Stimulated activated CD4-positive, alpha-beta T cell treated with anti-CD3 and anti-CD28 coated beads, Interleukin-1b, Interleukin-23, amount 100 ng/mL, for 24 hours (primary cell): Measurements from ENCODE around the gene MAT1A.

Experiments
- DNase-seq, 4 experiments: peaks; one replicate each; pipeline ENCODE4 v3.0.0-alpha.2; 2020; ENCODE audit warnings: low read depth in 4 of 4, low spot score in 1 of 4

Gene MAT1A

GRCh38 chr10:80283119-80283518 lies 6.3 kb downstream of the MAT1A start:
- DNase-seq = no peak

DNA sequence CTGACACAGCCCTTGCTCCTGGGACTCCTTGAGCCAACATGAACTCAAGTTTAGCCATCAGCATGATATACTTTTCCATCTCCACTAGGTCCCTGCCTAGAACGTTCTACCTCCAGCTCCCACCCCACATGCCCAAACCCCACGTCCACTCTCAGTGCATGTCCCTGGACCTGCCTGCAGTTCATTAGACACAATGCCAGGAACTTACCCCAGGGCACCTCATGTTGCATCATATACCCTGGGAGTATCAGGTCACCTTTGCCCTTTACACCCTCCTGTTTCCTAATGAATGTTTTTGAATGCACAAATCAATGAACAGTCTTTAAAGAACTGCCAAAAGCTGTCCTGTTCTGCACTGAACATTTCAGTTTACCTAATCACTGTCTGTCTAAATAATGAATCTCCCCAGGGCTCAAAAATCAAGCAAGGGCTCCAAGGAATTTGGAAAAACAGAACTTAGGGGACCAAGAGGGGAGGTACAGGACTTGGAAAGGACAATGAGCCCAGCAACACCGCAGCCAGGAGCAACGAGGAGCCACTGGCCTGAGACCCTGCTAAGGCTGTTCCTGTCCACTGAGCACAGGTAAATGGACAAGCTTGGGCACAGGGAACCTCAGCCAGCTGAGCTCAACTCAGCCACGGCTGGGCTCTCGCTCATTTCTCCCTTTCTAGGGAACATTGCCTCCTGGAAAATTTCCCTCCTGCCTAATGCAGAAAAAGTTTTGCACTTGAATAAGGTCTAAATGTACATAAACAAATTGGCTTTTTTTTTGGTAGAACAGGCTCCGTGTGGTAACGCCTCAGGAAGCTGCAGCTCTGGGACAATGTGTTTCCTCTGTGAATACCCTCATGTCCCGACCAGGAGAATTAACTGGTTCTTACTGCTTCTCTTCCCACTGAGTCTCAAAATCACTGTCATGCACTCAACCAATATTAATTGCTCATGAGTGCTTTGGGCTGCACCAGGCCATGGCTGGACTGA lies 7.4 kb downstream of the MAT1A start:
- no peak for DNase-seq

DNA sequence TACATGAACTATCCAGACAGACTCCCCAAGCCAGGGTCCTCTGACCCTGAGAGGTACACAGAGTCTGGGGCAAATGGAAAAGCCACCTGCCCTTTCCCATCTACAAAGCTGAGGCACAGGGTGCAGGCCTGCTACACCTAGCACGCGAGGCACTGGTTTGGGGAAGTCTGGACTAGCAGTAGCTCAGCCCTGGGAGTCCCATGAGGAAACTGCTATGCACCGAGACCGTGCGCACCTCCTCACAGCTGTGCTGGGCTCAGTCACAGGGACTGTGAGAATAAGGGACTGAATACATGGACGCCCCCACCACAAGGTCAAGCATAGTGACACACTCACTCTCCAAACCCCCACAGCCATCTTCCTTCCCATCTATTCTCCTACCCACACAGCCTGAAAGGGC lies 8.2 kb downstream of the MAT1A start:
- DNase-seq = no peak

GRCh38 chr10:80280071-80280800 lies 9.2 kb downstream of the MAT1A start:
- no peak for DNase-seq

DNA sequence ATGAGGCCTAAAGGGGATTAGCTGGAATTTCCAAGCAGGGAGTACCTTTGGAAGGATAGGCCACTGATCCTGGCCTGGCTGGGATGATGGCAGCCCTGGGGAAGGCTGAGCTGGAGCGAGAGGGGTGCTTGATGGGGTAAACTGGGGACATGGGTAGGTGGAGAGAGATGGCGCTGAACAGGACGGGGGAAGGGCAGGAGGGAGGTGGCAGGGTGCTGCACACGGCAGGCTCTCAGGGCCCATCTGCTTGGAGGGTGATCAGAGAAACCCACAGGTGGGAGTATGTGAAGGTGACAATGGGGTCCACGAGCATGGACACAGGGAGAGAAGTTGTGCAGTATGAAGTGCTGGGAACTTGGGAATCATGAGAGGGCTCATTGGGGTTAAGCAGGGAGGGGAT lies 10.3 kb downstream of the MAT1A start:
- DNase-seq = no peak

DNA sequence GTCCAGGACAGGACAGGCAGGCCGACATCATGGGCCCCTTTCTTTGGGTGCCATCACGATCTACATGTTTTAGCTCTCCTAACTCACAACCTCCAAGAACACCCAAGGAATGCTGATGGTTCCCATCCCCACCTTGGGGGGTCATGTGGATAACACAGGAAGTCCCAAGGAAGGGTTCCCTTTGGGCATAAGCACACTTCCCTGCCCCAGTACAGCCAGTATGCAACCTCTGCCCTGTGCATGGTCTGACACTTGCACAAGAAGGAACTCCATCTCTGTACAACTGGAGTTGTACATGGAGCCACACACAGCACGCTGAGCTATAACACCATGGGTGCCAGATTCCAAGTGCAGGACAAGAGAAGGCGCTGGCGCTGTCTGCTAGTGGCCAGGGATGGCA lies 11.0 kb downstream of the MAT1A start:
- DNase-seq = no peak

DNA sequence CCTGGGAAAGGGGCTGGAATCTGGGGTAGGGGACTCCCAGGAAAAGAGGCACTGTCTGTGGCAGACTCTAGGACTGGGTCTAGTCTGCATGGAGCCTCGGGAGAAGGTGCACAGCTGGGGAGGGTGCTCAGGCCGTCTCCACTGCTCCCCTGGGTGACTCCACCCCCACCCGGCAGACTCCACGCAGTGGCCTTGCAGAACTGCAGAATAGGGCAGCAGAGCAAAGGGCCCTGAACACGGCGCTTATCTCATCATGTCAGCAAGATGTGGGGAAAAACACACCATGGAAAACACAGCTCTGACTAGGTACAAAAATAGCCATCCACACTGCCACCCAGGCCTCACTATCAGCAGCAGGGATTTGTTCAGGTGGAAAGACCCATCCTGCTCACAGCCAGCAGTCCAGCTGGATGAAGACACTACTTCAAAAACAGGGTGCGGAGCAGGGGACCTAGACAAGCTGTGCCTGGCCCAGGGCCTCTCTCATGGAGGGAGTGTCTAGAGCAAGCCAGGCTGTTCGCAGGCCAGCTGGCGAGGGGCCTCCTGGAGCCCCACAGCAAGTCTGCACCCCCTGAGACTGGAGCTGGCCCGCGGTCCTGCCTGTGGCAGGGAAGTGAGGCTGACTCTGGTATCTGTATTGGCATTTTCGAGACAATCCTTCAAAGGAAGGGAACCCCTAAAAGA lies 11.7 kb downstream of the MAT1A start:
- no peak for DNase-seq

DNA sequence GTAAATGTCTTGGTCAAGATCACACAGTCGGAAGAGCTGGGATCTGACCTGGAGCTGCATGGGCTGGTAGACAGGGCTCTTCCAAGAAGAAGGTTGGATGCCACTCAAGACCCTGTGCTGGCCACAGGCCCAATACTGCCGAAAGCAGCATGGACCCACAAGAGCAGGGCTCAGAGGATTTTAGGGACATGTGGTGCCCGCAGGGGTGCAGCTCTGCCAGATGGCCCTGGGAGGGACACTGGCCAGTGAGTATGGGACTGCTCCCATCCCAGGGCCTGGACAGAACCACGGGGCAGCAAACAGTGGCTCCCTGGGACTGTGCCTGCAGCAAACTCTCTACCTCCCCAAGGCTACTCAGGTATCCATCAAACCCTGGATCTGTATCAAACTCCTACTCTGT lies 12.4 kb downstream of the MAT1A start:
- no peak for DNase-seq

DNA sequence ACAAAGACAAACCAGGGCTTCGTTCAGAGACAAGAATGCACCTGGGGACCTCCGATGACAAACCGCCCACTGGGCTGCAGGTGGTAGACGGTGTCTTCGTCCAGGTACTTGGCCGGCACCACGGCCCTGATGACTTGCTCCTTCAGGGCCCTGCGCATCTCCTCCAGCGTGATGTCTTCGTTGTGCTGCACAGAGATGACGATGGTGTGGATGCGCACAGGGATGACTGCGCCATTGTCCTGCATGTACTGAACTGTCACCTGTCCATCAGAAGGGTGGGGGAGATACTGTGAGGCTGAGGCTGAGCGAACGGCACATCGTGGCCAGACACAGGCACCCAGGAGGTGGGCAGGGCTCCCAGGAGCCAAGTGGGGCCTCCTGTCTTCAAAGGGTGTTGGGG lies 13.1 kb downstream of the MAT1A start:
- DNase-seq = no peak

- DNase-seq = no peak
Observed at GRCh38 chr10:80275756-80276155, 13.7 kb downstream of the MAT1A start.

GRCh38 chr10:80275135-80275498 lies 14.3 kb downstream of the MAT1A start:
- no peak for DNase-seq

DNA sequence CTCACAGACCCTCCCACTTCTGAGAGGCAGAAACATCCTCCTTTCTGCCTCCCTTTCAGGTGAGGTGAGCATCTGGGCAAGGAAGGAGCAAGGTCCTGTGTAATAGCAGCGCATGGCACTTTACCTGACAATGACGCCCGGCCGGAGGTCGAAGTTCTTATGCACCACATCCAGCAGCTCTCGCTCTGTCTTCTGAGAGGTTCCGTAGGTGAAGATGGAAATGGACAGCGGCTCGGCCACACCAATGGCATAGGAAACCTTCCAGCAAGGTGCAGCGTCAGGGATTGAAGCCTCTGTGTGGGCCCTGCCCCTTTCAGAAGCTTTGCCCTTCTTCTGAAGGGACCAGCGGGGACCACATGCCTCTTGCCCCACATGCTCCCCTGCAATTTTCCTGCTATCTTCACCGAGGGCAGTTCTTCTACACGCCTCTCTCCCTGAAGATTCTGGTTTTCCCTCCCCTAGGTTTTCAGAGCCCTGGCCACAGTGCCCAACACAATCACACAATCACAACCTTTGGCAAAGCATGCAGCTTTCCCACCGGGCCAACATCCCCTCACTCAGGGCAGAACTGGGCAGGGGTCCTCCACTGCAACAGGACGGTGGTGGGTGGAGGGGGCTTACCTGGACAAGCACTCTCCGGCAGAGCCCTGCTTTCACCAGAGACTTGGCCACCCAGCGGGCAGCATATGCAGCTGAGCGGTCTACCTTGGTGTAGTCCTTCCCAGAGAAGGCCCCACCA lies 14.9 kb downstream of the MAT1A start:
- DNase-seq = no peak

DNA sequence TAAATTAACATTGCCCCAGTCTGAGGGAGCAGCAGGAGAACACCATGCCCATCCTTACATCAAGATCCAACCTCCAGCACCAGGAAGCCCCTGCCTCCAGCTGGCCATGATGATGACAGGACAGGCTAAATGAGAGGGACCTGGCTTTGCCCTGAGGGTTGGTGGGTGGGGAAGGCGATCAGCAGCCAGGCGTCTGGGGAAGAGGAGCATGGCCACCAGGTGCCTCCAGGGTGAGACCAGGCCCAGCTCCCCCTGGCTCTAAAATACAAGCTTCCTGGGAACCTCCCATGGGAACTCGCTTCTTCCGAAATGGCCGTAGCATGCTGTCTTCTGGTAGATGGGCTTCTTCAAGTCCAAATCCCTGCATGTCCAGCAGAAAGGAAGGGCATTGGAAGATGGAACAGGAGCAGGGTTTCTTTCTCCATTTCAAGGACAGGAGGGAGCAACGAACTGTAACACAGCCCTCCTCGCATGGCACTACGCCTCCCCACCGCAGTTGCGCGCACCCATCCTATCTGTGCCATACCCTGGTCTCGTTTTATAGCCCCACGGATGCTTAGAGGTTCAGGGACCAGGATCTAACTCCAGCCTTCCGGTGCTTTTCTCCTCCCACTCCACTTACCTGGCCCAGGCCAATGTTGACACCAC lies 15.8 kb downstream of the MAT1A start:
- no peak for DNase-seq

- no peak for DNase-seq
Observed at GRCh38 chr10:80272793-80273522, 16.5 kb downstream of the MAT1A start.

DNA sequence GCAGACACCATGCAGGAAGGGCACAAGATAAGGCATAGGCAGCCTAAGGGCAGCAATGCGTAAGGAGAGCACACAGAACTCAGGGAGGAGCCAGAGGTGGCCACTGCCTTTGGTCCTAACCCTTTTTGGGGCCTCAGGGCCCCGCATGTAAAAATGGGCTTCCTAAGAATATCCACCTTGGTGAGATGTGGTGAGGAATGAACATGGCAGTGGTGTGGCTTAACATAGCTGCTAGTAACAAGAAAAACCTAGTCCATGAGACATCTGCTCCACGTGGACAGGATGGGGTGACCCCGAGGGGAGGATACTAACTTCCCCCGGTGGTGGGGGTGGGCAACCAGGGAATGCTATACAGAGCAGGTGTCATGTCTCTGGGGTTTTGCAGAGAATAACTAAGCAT lies 18.0 kb downstream of the MAT1A start:
- DNase-seq = no peak

- DNase-seq = no peak
Observed at GRCh38 chr10:80270887-80271286, 18.6 kb downstream of the MAT1A start.

DNA sequence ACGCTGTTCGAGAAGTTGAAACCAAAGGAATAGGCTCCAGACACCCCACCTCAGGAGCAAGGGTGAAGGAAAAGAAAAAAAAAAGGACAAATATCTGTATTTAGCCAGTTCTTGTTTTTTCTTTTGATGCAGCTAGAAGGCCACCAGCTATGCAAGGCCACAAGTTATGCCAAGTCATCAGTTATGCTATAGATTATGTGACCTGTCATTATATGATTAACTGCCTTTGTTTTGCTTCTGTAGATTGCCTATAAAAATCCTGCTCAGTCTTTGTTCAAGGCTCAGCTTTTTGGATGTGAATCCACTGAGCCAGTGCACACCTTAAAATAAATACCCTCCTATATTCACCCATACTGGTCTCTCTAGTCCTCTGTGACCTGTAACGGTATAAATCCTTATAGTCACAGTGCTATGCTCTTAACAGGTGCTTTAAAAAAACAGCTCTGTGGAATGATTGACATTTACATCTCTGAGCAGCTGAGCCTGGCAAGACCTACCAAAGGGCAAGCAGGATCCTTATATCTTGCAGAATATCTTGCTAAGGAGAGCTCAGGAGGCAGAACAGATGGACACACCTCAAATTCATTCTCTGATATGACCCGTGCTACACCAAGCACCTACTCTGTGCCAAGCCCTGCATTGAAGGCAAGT lies 20.4 kb downstream of the MAT1A start:
- DNase-seq = no peak

DNA sequence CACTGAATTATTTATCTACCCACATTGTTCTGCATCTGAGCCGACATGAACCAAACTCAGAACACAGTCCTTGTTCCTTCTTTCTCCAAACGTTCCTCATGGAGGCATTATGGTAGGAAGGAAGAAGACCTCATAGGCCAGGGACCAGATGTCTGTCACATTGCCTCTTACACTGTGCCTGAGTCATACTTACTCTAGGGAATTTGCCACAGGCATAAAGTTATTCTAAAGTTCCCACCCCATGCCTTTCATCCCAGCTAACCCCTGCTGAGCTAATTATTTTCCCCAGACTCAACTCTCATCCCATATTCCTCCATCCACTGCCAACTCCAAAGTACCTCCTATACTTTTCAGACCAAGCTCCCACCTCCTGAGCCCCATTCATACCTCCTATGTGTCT lies 21.2 kb downstream of the MAT1A start:
- DNase-seq = no peak

GRCh38 chr10:80266513-80266863 lies 23.0 kb downstream of the MAT1A start:
- DNase-seq = no peak
